Karpas-422 (cell line): ENCODE data around the gene KAZN. TPM values are rescaled to one million over a fixed set of nuclear protein-coding genes. Genes with fewer than 3 reads are reported as not detected.

Source experiments
- DNase-seq: peaks from one replicate; pipeline ENCODE4 v3.0.0-alpha.2; 2015
- H2AFZ ChIP-seq: fragments of 200-600 bp; sonication (generic); 2 replicates; pipeline ENCODE4 v1.6.1; 2014; ENCODE audit warnings: antibody characterized with exemption, low read length, mixed read lengths
- H3K27ac ChIP-seq: fragments of 200-600 bp; sonication (generic); 2 replicates; pipeline ENCODE4 v1.5.1; 2014; ENCODE audit warnings: mild to moderate bottlenecking, low read length, moderate library complexity
- H3K27me3 ChIP-seq: fragments of 200-600 bp; sonication (generic); 2 replicates; pipeline ENCODE4 v1.6.1; 2014; ENCODE audit warnings: low read length, mixed read lengths
- H3K36me3 ChIP-seq: fragments of 200-600 bp; sonication (generic); 2 replicates; pipeline ENCODE4 v1.6.1; 2014; ENCODE audit warnings: low read length, mixed read lengths; ENCODE audit not compliant: insufficient read depth
- H3K4me1 ChIP-seq: fragments of 200-600 bp; sonication (generic); 2 replicates; pipeline ENCODE4 v1.6.1; 2014; ENCODE audit warnings: mild to moderate bottlenecking, low read length, mixed read lengths
- H3K4me2 ChIP-seq: fragments of 200-600 bp; sonication (generic); 2 replicates; pipeline ENCODE4 v1.6.1; 2014; ENCODE audit warnings: low read length, low read depth, mild to moderate bottlenecking; ENCODE audit not compliant: poor library complexity, severe bottlenecking
- H3K4me3 ChIP-seq: fragments of 200-600 bp; sonication (generic); 2 replicates; pipeline ENCODE4 v1.5.1; 2014; ENCODE audit warnings: mild to moderate bottlenecking, antibody characterized with exemption, low read length, mixed read lengths
- H3K79me2 ChIP-seq: fragments of 200-600 bp; sonication (generic); 2 replicates; pipeline ENCODE4 v1.6.1; 2014; ENCODE audit warnings: mild to moderate bottlenecking, low read length, mixed read lengths
- H3K9ac ChIP-seq: fragments of 200-600 bp; sonication (generic); 2 replicates; pipeline ENCODE4 v1.6.0; 2014; ENCODE audit warnings: low read length
- H3K9me2 ChIP-seq: fragments of 200-600 bp; sonication (generic), shearing (Covaris generic); replicated peaks from 2 replicates; pipeline ENCODE4 v1.6.0; 2014; ENCODE audit warnings: mild to moderate bottlenecking, low read length, moderate library complexity; ENCODE audit not compliant: insufficient read depth
- H3K9me3 ChIP-seq: fragments of 300-700, 200-600 bp; sonication (generic); 2 replicates; pipeline ENCODE4 v1.6.1; 2014; ENCODE audit warnings: low read length, mixed read lengths
- H4K20me1 ChIP-seq: fragments of 200-600 bp; sonication (generic); 2 replicates; pipeline ENCODE4 v1.6.1; 2014; ENCODE audit warnings: mild to moderate bottlenecking, antibody characterized with exemption, low read length, low read depth; ENCODE audit not compliant: insufficient read depth
- total RNA-seq: library from RNA; depleted of rRNA; stranded (reverse); fragments of >200 nt; shearing (Covaris generic); gene quantifications from 2 replicates; pipeline ENCODE4 v1.2.3, GENCODE V29; 2014; ENCODE audit warnings: low replicate concordance

KAZN gene
- total RNA-seq, 1 experiment from 2014 or later: not detected

DNA sequence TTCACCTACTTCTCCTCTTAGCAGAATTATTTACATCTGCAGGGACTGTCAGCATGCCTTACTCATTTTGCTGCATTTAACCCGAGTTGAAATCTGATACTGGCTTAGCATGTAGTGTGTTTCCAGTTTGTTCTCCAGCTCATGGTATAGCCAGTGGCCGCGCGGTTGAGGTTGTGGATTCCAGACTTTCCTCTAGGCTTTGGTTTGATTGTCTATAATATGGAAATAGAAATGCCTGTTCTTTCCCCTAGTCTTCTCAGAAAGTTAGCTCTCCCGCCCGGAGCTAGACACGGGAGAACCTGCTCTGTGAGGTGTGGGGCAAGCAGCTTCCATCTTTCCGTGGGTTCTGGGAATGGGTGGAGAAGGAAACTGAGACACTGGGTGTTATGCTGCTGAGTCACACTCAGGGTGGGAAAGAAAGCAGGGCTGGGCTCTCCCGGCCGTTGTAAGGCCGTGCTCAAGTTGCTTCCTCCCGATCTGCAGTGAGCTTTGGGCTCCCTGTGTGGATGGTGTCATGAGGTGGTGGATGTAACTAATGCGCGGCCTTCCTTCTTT is 348.3 kb downstream of the KAZN start:
- no peak for DNase-seq
- Histone ChIP-seq H3K79me2 (no peaks in the 10 kb centered on the region), H3K9me2 (no peaks in the 10 kb centered on the region), H3K9me3 (no peaks in the 10 kb centered on the region), H3K4me1 (no peaks in the 10 kb centered on the region), H3K4me2 (no peak overlapping the region), H4K20me1 (no peaks in the 10 kb centered on the region), H3K27ac (no peak overlapping the region), H3K36me3 (no peaks in the 10 kb centered on the region), H3K27me3 (0 out of 2 replicates have a peak, but pooled peaks cover 2% of the 10 kb centered on the region), H3K4me3 (no peak overlapping the region), H2AFZ (no peak overlapping the region), H3K9ac (no peak overlapping the region)

DNA sequence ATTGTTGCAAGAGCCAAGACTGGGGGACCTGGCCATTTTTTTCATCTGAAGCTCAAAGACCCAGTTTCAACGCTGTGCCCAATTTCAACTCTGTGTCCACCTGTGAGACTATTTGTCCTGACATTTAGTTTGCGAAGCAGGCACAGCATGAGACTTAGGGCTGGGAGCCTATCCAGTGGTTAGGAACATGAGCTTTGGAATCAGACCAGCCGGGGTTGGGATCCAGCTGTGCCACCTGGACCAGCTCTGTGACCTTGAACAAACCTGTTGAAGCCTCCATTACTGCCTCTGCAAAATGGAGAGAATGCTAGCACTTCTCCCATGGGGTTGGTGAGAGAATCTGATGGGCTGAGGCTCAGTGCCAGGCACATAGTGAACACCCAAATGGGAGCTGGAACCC is 348.9 kb downstream of the KAZN start:
- H3K9ac ChIP-seq: no peak overlapping the region
- H2AFZ ChIP-seq: no peak overlapping the region
- no peaks in the 10 kb centered on the region for H3K4me1 ChIP-seq
- H3K36me3 ChIP-seq: no peaks in the 10 kb centered on the region
- H3K9me3 ChIP-seq: no peaks in the 10 kb centered on the region
- no peaks in the 10 kb centered on the region for H3K79me2 ChIP-seq
- no peaks in the 10 kb centered on the region for H3K9me2 ChIP-seq
- H3K27ac ChIP-seq: no peak overlapping the region
- no peaks in the 10 kb centered on the region for H4K20me1 ChIP-seq
- H3K4me2 ChIP-seq: no peak overlapping the region
- no peak for DNase-seq
- 0 out of 2 replicates have a peak, but pooled peaks cover 2% of the 10 kb centered on the region for H3K27me3 ChIP-seq
- H3K4me3 ChIP-seq: no peak overlapping the region

DNA sequence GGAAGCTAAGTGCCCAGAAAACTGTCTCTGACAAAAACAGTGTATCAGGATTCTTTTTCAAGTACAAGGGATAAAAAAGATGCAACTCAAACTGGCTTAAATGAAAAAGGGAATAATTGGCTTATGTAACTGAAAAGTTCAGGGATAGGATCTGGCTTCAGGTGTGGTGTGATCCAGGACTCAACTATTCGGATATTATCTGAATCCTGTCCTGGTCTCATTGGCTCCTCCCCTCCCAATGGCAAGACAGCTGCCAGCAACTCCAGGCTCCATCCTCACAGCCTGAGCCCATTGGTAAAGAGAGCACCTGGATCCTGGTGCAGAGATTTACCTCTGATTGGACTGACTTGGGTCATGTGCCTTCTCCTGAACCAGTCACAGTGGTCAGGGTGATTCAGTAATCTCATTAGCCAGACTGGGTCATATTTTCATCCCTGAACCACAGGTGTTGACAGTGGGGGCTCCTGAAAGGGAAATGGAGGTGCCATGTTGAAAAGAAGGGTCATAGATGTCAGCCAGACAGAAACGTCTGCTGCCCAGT is 349.7 kb downstream of the KAZN start:
- DNase-seq: no peak
- Histone ChIP-seq H3K27ac (no peak overlapping the region), H3K4me2 (no peak overlapping the region), H3K4me1 (no peaks in the 10 kb centered on the region), H3K9me3 (no peaks in the 10 kb centered on the region), H3K27me3 (no peaks in the 10 kb centered on the region), H3K4me3 (no peak overlapping the region), H3K79me2 (no peaks in the 10 kb centered on the region), H3K9ac (no peak overlapping the region), H4K20me1 (no peaks in the 10 kb centered on the region), H3K9me2 (no peaks in the 10 kb centered on the region), H2AFZ (no peak overlapping the region), H3K36me3 (no peaks in the 10 kb centered on the region)

DNA sequence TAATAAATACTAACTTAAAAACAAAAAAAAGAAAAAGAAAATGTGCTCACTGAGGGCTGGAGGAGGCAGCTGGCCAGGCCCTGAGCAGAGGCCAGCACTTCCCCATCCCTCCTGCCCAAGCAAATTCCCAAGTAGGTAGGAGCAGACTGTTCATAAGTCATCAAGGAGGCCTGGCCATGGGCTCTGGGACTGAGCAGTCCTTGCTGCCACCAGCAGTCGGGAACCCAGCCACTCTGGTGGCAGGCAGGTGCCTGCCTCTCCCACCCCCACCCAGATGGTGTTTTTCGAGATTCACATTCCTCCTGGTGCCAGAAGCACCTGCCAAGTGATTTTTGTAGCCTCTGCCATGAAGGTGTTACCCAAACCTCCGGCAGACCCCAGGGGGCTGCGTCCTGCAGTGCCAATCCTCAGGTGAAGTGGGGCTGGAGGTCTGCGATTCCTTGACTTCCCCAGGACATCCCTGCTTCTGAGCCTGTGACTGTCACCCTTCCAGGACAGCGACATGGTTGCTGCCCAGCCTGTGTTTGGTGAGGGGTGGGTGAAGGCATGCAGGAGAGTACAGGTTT is 350.9 kb downstream of the KAZN start:
- Histone ChIP-seq H3K4me3 (no peak overlapping the region), H3K27ac (no peak overlapping the region), H3K9ac (no peak overlapping the region), H3K9me3 (no peaks in the 10 kb centered on the region), H3K4me1 (no peaks in the 10 kb centered on the region), H3K27me3 (no peaks in the 10 kb centered on the region), H3K9me2 (no peaks in the 10 kb centered on the region), H4K20me1 (no peaks in the 10 kb centered on the region), H3K36me3 (no peaks in the 10 kb centered on the region), H3K79me2 (no peaks in the 10 kb centered on the region), H2AFZ (no peak overlapping the region), H3K4me2 (no peak overlapping the region)
- DNase-seq: no peak

DNA sequence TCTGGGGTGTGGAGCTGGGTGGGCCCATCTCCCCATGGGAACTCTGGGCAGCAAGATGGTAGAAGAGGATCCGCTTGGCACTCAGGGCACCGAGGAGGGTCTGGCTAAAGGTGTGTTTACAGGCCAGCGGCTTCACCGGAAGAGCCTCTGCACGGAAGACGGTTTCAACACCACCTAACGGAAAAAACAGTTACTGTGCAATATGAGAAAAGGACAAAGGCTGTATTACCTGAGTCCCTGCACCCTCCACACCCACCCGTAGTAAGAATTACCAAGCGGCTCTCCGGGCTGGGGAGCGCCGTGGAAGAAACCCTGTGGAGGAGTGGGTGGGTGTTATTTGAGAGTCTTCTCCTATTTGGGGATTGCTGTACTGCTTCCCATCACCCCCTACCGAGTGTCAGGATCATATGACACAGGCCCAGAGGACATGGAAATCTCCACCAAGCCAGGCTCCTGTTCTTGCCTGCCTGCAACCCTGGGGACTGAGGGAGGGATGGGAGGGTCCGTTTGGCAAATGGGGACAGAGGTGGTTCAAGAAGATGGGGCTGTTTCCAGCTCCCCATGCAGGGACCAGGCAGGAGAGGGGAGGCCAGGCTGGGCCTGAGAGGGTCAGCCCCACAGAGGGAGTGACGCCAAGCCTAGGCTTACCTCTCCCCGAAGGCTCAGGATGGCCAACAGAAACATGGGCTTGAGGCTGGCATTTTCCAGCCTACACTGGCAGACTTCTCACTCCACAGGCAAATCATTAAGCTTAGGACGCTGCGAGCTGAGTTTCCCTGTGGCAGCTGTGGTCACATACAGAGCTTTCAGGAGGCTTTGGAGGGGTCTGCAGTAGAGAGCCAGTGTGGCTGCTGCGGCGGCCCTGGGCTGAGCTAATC is 351.6 kb downstream of the KAZN start:
- no peak overlapping the region for H3K4me3 ChIP-seq
- no peak overlapping the region for H3K9ac ChIP-seq
- H3K4me1 ChIP-seq: no peaks in the 10 kb centered on the region
- no peaks in the 10 kb centered on the region for H4K20me1 ChIP-seq
- no peaks in the 10 kb centered on the region for H3K79me2 ChIP-seq
- no peak overlapping the region for H2AFZ ChIP-seq
- H3K9me2 ChIP-seq: no peaks in the 10 kb centered on the region
- no peaks in the 10 kb centered on the region for H3K36me3 ChIP-seq
- no peak for DNase-seq
- H3K27me3 ChIP-seq: no peaks in the 10 kb centered on the region
- no peak overlapping the region for H3K4me2 ChIP-seq
- no peak overlapping the region for H3K27ac ChIP-seq
- H3K9me3 ChIP-seq: no peaks in the 10 kb centered on the region

DNA sequence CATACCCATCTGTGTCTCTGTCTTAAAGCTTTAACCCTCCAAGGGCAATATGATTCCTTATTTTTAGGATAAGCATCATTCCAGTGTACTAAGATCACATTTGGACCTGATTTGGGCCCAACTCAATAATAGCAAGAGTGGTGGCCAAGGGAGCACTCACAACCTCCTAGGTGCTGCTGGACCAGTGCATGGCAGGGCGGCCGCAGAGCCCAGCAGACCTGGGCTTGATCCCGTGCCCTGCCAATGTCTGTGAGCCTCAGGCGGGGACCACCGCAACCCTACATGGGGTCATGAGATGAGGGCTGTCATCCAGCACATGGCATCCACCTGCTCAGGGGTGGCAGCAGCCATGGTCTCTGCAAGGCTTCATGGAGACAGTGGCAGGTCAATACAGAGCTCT is 353.3 kb downstream of the KAZN start:
- H3K4me3 ChIP-seq: no peak overlapping the region
- no peaks in the 10 kb centered on the region for H3K36me3 ChIP-seq
- no peak overlapping the region for H3K9ac ChIP-seq
- no peak overlapping the region for H3K4me2 ChIP-seq
- DNase-seq: no peak
- no peaks in the 10 kb centered on the region for H3K9me3 ChIP-seq
- H3K4me1 ChIP-seq: no peaks in the 10 kb centered on the region
- no peaks in the 10 kb centered on the region for H3K9me2 ChIP-seq
- H2AFZ ChIP-seq: no peak overlapping the region
- H3K27ac ChIP-seq: no peak overlapping the region
- H3K79me2 ChIP-seq: no peaks in the 10 kb centered on the region
- no peaks in the 10 kb centered on the region for H4K20me1 ChIP-seq
- no peaks in the 10 kb centered on the region for H3K27me3 ChIP-seq

DNA sequence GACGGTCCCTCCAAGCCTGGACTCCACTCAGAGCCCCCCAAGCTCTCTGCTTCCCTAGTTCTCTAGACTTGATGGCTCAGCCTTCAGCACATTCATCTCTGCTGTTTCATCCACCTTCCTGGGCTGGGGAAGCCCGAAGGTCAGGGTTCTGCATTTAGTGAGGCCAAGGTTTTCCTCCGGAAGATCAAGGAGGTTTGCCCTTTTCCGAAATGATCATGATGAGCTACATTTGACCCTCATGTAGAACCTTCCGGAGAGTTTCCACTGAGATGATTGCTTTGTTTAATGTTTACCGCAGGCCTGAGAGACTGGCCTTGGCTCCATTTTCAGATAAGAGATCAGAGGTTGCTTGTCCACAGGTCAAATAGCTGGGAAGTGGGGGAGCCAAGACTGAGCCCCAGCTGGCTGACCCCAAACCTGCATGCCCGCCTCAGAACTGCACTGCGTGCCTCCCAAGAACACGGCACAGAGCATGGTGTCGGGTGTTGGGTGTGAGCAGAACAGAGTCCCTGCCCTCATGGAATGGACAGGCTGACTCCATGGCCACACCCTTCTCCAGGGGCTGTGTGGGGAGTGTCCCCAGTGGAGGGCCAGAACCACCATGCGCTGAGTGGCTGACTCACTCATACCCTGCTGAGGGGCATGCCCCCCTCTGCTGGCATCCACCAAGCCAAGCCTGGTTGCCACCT is 354.3 kb downstream of the KAZN start:
- Histone ChIP-seq H2AFZ (no peak overlapping the region), H3K4me1 (no peaks in the 10 kb centered on the region), H3K4me3 (no peak overlapping the region), H3K9me2 (no peaks in the 10 kb centered on the region), H3K27ac (no peak overlapping the region), H4K20me1 (no peaks in the 10 kb centered on the region), H3K4me2 (no peak overlapping the region), H3K9me3 (no peaks in the 10 kb centered on the region), H3K9ac (no peak overlapping the region), H3K27me3 (no peaks in the 10 kb centered on the region), H3K36me3 (no peaks in the 10 kb centered on the region), H3K79me2 (no peaks in the 10 kb centered on the region)
- DNase-seq: no peak

DNA sequence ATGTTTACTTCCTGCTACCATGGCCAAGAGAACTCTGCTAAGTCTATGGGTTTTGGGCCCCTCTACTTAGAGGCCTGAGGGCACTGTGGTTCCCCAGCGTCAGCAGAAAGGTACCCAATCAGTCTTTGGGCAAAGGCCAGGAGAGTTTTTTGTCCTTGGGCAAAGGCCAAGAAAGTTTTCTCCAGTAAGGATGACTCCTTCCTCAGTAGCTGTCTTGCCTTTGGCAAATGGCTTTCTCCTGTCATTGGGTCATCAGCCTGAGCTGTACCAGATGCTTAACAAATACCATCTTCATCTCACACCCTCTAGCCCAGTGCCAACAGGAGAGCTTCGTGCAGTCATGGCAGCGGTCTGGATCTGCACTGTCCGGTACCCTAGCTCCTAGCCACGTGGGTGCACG is 355.7 kb downstream of the KAZN start:
- Histone ChIP-seq H3K27me3 (no peaks in the 10 kb centered on the region), H3K9me3 (no peaks in the 10 kb centered on the region), H3K9ac (no peak overlapping the region), H2AFZ (no peak overlapping the region), H3K4me1 (no peaks in the 10 kb centered on the region), H3K9me2 (no peaks in the 10 kb centered on the region), H3K4me3 (no peak overlapping the region), H4K20me1 (no peaks in the 10 kb centered on the region), H3K36me3 (no peaks in the 10 kb centered on the region), H3K27ac (no peak overlapping the region), H3K79me2 (no peaks in the 10 kb centered on the region), H3K4me2 (no peak overlapping the region)
- DNase-seq: no peak
